ENCODE data around the gene RPL35A. TPM values are rescaled to one million over a fixed set of nuclear protein-coding genes. Genes with fewer than 3 reads are reported as not detected.

The RPL35A gene
- total and polyA plus RNA-seq, 2 of the 4 experiments (the other 2 are of a cell fraction): 906 to 1,064 TPM

- TF ChIP-seq RAD21 (IDR thresholded peaks at IDR 0.05; ENCODE audit: low read length): no peak
- no peak for TF ChIP-seq SMC3 (IDR thresholded peaks at IDR 0.05; ENCODE audit: low read depth, low read length)
- no peak for TF ChIP-seq RFX5 (IDR thresholded peaks at IDR 0.05; ENCODE audit: low read depth, low read length)
- no peak for TF ChIP-seq MXI1 (IDR thresholded peaks at IDR 0.05; ENCODE audit: borderline replicate concordance, low read depth, low read length)
- no peak for TF ChIP-seq USF2 (IDR thresholded peaks at IDR 0.05; ENCODE audit: low read depth, low read length)
- TF ChIP-seq MAZ (IDR thresholded peaks at IDR 0.05; ENCODE audit: borderline replicate concordance, low read depth, low read length): no peak
- TF ChIP-seq RCOR1 (IDR thresholded peaks at IDR 0.05; ENCODE audit: insufficient replicate concordance, low read length): no peak
- no peak for TF ChIP-seq CHD1 (IDR thresholded peaks at IDR 0.05; ENCODE audit: low read depth, low read length)
- TF ChIP-seq, protein P1, sequence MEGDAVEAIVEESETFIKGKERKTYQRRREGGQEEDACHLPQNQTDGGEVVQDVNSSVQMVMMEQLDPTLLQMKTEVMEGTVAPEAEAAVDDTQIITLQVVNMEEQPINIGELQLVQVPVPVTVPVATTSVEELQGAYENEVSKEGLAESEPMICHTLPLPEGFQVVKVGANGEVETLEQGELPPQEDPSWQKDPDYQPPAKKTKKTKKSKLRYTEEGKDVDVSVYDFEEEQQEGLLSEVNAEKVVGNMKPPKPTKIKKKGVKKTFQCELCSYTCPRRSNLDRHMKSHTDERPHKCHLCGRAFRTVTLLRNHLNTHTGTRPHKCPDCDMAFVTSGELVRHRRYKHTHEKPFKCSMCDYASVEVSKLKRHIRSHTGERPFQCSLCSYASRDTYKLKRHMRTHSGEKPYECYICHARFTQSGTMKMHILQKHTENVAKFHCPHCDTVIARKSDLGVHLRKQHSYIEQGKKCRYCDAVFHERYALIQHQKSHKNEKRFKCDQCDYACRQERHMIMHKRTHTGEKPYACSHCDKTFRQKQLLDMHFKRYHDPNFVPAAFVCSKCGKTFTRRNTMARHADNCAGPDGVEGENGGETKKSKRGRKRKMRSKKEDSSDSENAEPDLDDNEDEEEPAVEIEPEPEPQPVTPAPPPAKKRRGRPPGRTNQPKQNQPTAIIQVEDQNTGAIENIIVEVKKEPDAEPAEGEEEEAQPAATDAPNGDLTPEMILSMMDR (conservative IDR thresholded peaks at IDR 0.05; ENCODE audit: low read depth, low read length): no peak
- TF ChIP-seq NFE2L2 (IDR thresholded peaks at IDR 0.05; ENCODE audit: low read depth, low read length): no peak
- TF ChIP-seq POLR2A (IDR thresholded peaks at IDR 0.05; ENCODE audit: low read depth, low read length): no peak
- no peak for TF ChIP-seq CEBPB (IDR thresholded peaks at IDR 0.05; ENCODE audit: low read depth, low read length)
- TF ChIP-seq FOS (IDR thresholded peaks at IDR 0.05; ENCODE audit: low read depth, low read length): no peak
- no peak for TF ChIP-seq BHLHE40 (IDR thresholded peaks at IDR 0.05; ENCODE audit: low read depth, low read length)
- TF ChIP-seq MAFK (IDR thresholded peaks at IDR 0.05; ENCODE audit: low read depth, low read length): no peak
- TF ChIP-seq ELK1 (IDR thresholded peaks at IDR 0.05; ENCODE audit: borderline replicate concordance, low read depth, low read length): no peak
- Histone ChIP-seq H4K20me1 (ENCODE audit: insufficient read depth, low read length) (no peaks in the 10 kb centered on the region), H3K23ac (ENCODE audit: low read depth, low read length) (no peak overlapping the region), H4K5ac (ENCODE audit: low read depth, low read length) (no peak overlapping the region), H3K4me1 (ENCODE audit: control insufficient read depth, insufficient read depth, low read length) (no peaks in the 10 kb centered on the region), H3K9ac (ENCODE audit: low read depth, low read length) (no peak overlapping the region), H2AK9ac (replicated peaks; ENCODE audit: low read depth, low read length, poor library complexity) (no peak overlapping the region), H3K79me1 (ENCODE audit: low read depth in 1 of 2, low read length in 2 of 2) (no peaks in the 10 kb centered on the region), H3K14ac (replicated peaks; ENCODE audit: low read depth, low read length) (no peak overlapping the region), H3K36me3 (ENCODE audit: control insufficient read depth, insufficient read depth, low read length) (no peaks in the 10 kb centered on the region), H3K27me3 (ENCODE audit: control insufficient read depth, insufficient read depth, low read length) (no peaks in the 10 kb centered on the region), H4K8ac (ENCODE audit: low read depth in 2 of 2, low read length in 2 of 2) (no peak overlapping the region), H2BK20ac (ENCODE audit: low read depth, low read length) (no peak overlapping the region), H3K56ac (ENCODE audit: extremely low read depth, insufficient read depth, low read length) (no peak overlapping the region), H3K27ac (ENCODE audit: insufficient read depth, low read length) (no peak overlapping the region), H3K4ac (ENCODE audit: low read depth, low read length) (no peak overlapping the region), H3K9me3 (ENCODE audit: control insufficient read depth, insufficient read depth, low read length) (no peaks in the 10 kb centered on the region), H4K91ac (ENCODE audit: insufficient read depth, low read depth, low read length) (no peak overlapping the region), H3K18ac (ENCODE audit: low read depth, low read length) (no peak overlapping the region), H2AK5ac (ENCODE audit: low read depth, low read length) (no peak overlapping the region), H2BK15ac (ENCODE audit: low read depth, low read length) (no peak overlapping the region), H2BK120ac (ENCODE audit: low read depth, low read length) (no peak overlapping the region), H2AFZ (replicated peaks; ENCODE audit: low read length, poor library complexity) (no peak overlapping the region), H3K9me1 (ENCODE audit: insufficient read depth, low read length) (peaks cover 2% of the 10 kb centered on the region; the same call in 1 of the 2 replicates), H3K4me2 (ENCODE audit: low read depth, low read length) (no peak overlapping the region), H3K4me3 (ENCODE audit: insufficient read depth, low read depth, low read length) (no peak overlapping the region), H2BK5ac (ENCODE audit: low read depth, low read length, poor library complexity, severe bottlenecking) (no peak overlapping the region)
- DNase-seq: no peak
- no CpG with 5 or more reads among the region's 8 CpGs for WGBS, 2 experiments (ENCODE audit: extremely low coverage in 2 of 2, insufficient read length in 1 of 2)
- dilution Hi-C loops (cut with HindIII; ENCODE audit: low sequenced_read_pairs, unreplicated experiment): no loop called here
- ATAC-seq (ENCODE audit: low read depth): no peak
- no TSS peak for BruUV-seq (replicated peaks)
- in situ Hi-C loops (cut with MboI; ENCODE audit: low sequenced_read_pairs): no loop called here
- intact Hi-C loops (cut with micrococcal nuclease): no loop called here
- CTCF ChIA-PET: interaction anchor here (0.9 kb wide), 1 partner anchor 10 kb away, joined by 4 read pairs; no protein-coding TSS in a partner anchor
- POLR2A ChIA-PET (ENCODE audit: unreplicated experiment): no interaction called here
Measured at GRCh38 chr3:197975311-197975710, 25.3 kb downstream of the RPL35A start.
